HT-29 (cell line): ENCODE measurements around the gene UBTF. TPM values are rescaled to one million over a fixed set of nuclear protein-coding genes. Genes with fewer than 3 reads are reported as not detected.

Experiments used
- DNase-seq: peaks from one replicate; pipeline ENCODE4 v3.0.0-alpha.2; 2015; ENCODE audit warnings: low spot score
- total RNA-seq: library from RNA; depleted of rRNA; stranded (reverse); fragments of >200 nt; shearing (Covaris generic); gene quantifications from 2 replicates; pipeline ENCODE4 v1.2.3, GENCODE V29; 2014

Gene UBTF
- total RNA-seq, 1 experiment from 2014 or later, result 61.8 TPM

GRCh38 chr17:44198721-44199552, 20.5 kb downstream of the UBTF start:
- peak; percentile 38 for DNase-seq

DNA sequence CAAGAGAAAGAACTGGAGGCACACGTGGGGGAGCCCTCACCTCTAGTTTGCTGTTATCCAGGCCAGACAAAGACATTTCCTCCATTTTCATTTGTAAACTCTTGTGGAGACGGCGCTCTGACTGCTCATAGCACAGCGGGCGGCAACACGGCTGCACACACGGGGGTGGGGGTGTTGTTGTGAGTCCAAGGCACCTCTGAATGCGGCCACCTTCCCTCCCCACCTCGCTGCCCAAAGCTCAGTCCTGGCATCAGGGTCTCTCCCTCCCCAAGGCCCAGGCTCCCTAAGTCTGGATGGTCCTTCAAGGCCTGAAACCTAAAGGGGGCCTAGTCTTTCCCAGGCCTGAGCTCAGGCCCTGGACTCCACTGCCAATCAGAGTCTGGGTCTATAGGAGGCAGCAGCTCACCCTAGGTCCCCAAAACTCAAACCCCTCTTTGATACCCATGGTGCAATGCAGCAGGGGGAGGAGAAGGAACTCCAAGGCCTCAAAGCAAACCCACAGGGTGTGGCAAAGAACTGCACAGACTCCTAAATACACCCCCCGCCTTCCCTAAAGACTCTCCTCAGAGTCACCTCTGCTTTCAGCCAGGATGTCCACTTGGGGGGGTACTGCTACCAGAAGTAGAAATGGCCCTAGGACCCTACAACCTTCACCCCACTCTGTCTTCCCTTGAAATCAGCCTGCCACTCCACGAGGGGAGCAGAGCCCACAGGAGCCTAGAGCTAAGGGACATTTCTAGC, 21.3 kb downstream of the UBTF start:
- peak; percentile 53 for DNase-seq

DNA sequence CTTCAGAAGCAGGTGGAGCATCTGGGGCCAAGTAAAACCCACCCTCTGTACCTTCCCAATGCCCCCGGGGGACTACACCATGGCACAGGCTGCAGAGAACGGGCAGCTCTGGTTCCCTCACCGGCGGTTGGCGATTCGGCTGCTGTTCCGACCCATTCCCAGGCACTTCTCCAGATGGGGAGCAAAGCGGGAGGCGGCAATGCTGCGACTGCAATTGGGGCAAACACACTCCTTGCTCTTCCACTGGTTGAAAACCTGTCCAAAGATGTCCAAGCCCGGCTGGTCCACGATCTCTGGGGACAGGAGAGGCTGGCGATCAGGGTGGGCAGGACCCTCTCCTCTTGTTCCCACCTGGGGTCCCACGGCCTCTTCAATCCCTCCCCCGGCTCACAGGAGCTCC, 22.4 kb downstream of the UBTF start:
- no peak for DNase-seq

- no peak for DNase-seq
These were observed 26.0 kb downstream of the UBTF start for GRCh38 chr17:44193326-44194084.

DNA sequence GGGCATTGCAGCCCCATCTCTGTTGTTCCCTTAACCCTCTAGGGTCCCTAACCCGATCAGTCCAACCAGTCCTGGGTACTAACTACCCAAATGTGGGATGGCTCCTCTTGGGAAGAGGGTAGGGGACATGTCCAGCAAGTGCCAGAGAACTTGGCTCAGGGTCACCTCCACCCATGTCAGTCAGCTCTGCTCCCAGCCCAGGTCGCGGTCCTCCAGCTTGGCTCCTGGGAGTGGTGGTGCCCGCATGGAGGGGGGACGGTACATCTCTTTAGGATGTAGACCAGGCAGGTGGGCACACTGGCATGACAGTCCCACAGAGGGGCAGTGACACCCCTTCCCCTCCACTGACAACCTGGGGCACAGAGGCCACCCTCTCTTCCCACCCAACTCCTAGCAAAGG, 26.7 kb downstream of the UBTF start:
- no peak for DNase-seq

DNA sequence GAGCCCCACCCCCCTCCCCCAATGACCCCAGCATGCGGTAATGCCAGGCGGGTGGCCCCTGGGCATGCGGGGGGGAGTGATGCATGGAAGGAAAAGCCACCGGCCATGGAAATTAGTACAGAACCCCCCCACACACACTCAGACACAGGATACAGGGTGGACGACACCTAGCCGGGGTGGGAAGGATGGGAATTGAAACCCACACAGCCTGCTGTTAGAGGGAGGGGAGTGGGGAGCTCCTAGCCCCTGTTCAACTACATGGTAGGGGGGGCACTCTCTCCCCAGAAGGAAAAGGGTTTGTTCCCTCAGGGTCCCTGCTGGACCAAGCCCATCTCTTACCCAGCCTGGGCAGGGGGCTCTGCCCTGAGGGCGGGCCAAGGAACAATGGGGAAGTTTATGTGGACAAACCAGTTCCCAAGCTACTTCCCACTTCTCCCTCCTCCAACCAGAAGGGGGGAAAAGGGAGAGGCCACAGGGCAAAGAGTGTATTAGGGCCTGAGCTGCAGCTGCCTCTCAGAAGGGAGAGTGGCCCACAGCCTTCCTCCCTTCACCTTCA, 27.5 kb downstream of the UBTF start:
- DNase-seq, result peak; percentile 56

GRCh38 chr17:44191369-44191768, 28.1 kb downstream of the UBTF start:
- no peak for DNase-seq

DNA sequence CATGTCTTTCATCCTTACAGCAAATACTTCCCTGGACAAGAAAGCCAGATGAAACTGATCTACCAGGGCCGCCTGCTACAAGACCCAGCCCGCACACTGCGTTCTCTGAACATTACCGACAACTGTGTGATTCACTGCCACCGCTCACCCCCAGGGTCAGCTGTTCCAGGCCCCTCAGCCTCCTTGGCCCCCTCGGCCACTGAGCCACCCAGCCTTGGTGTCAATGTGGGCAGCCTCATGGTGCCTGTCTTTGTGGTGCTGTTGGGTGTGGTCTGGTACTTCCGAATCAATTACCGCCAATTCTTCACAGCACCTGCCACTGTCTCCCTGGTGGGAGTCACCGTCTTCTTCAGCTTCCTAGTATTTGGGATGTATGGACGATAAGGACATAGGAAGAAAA, 29.0 kb downstream of the UBTF start:
- no peak for DNase-seq

DNA sequence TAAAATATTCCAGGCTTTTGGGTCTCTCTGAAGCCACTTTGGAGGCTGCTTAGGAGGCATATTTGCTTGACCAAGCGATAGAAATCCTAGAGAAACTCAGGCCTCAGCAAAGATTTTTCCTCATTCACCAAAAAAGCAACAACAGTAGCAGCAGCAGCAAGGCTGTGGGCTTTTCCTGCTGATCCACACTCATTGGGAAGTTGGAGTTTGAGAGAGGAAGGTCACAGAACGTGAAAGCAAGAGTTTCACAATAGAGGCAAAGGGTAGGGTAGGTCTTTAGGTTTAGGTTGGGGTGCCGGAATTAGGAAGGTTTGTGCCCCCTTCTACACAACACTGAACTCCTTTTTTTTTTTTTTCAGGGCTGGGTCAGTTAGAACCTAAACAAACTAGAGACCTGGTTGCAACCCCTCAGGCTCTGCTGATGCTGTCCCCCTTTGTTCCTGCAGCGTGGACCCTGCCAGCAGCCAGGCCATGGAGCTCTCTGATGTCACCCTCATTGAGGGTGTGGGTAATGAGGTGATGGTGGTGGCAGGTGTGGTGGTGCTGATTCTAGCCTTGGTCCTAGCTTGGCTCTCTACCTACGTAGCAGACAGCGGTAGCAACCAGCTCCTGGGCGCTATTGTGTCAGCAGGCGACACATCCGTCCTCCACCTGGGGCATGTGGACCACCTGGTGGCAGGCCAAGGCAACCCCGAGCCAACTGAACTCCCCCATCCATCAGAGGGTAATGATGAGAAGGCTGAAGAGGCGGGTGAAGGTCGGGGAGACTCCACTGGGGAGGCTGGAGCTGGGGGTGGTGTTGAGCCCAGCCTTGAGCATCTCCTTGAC, 30.7 kb downstream of the UBTF start:
- DNase-seq, result no peak

DNA sequence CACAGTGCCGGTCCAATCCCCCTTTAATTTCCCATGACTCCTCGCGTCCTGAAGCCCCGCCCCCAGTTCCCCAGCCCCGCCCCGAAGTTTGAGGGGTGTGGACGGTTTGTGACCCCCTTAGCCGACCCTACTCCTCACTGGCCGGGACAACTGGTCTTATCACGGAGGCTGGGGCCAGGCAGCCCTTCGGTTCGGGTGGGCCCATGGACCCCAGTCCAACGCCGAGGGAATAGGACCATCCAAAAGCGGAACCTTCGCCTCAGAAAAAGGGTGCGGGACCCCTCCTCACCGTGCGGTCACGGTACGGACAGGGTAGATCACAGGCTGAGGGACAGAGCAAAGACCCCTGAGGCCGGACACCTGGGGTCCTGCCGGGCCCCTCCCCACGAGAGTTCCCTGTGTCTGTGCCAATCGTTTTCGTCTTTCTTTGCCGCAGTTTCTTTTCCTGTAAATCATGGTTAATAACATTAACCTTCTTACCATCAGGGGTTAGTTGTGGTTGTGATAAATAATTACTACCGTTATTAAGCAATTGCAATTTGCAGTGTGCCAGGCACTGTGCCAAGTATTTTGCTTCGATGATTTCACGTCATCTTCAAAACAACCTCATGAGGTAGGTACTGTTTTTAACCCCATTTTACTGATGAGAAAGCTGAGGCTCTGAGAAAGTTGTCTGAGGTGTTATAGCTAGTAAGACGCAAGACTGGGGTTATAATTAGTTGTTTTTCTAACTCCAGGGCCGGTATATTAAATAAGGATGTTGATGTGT, 32.2 kb downstream of the UBTF start:
- no peak for DNase-seq

- peak; percentile 99 for DNase-seq
These were observed 33.0 kb downstream of the UBTF start, which contains the start of gene TMUB2 for GRCh38 chr17:44186307-44187130. TMUB2 (plus strand) TSS chr17:44186972; CDS start chr17:44187709, 737 bp downstream.

DNA sequence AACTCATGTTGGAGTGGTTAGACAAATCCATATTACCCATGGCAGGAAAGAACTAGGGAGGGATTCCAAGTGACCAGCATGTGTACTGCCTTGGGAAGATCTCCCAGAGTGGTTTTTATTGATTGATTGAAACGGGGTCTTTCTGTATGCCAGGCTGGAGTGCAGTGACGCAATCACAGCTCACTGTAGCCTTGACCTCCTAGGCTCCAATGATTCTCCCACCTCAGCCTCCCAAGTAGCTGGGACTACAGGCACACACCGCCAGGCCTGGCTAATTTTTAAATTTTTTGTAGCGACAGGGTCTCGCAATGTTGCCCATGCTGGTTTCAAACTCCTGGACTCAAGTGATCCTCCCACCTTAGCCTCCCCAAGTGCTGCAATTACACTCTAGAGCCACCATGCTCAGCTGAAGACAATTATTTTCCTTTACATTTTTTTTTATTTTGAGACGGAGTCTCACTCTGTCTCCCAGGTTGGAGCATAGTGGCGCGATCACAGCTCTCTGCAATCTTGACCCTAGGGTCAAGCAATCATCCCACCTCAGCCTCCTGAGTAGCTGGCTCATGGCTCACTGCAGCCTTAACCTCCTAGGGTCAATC, 35.2 kb downstream of the UBTF start:
- no peak for DNase-seq

DNA sequence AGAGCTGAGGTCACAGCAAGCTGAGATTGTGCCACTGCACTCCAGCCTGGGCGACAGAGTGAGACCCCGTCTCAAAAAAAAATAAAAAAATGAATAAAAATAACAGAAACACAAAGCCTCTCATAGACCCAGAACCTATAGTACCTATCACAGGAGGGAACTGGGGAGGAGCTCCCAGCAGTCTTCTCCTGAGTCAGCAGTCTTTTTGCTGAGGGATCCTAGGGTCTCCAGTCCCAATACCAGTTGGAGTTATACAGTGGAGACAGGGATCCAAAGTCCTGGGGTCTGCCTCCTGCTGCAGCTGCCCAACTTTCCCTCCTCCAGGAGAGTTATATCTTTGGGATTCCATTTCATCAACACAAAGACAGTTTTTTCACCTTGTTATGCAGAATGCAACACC, 36.5 kb downstream of the UBTF start:
- no peak for DNase-seq

DNA sequence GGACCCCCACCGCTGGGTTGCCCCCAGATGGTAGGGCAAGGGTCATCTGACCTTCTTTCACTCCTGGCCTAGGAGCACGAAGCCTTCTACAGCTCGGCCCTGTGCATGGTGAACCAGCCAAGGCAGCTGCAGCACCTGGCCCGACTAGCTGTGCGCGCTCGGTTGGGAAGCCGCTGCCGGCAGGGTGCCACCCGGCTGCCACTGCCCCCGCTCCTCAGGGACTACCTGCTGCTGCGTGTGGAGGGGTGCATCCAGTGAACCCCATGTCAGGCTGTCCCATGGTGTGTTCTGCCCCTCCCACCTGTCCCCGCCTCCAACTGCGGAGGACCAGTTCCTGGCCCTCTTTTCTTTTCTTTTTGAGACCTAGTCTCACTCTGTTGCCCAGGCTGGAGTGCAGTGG, 41.3 kb downstream of the UBTF start:
- DNase-seq, result no peak

GRCh38 chr17:44177640-44178039, 41.8 kb downstream of the UBTF start:
- DNase-seq, result no peak

DNA sequence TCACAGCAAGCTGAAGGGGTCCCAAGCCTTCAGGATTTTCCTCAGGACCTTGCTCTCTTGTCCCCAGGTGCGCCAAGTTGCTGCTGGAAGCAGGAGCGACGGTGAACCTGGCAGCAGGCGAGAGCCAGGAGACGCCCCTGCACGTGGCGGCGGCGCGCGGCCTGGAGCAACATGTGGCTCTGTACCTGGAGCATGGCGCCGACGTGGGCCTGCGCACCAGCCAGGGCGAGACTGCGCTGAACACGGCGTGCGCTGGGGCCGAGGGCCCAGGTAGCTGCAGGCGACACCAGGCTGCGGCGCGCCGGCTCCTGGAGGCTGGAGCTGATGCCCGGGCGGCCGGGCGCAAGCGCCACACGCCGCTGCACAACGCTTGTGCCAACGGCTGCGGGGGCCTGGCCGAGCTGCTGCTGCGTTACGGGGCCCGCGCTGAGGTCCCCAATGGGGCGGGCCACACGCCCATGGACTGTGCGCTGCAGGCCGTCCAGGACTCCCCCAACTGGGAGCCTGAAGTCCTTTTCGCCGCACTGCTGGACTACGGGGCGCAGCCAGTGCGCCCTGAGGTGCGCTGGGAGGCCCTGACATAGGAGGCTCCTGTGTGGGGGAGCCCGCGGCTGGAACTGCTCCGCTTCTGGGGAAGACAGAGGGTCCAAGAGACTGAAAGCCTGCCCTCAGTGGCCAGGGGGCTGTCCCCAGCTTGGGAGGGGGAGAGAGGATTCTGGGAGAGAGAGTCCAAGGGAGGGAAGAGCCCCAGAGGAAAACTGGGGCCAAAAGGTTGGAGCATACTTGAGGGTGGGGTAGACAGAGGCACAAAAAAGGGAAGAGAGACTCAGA, 42.6 kb downstream of the UBTF start:
- no peak for DNase-seq

DNA sequence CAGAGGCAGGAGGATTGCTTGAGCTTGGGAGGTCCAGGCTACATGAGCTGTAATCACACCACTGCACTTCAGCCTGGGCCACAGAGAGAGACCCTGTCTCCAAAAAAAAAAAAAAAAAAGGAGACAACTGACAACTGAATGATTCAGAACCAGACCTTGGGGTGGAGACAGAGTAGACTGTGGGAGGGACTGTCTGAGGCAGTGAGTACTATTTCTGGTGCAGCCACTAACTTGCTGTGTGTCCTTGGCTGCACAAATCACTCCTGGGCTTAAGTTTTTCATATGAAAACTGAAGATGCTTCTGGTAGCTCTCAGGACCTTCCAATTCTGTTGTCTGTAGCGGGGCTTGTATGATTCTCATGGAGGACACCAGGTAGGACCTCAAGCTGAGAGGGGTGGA, 43.2 kb downstream of the UBTF start:
- DNase-seq, result no peak

- no peak for DNase-seq
These were observed 45.0 kb downstream of the UBTF start for GRCh38 chr17:44174427-44174826.
